OCI-LY3 (cell line): Measurements from ENCODE around the gene DR1.

ENCODE experiments used
- CTCF ChIP-seq: fragments of 200-600, 300-600 bp; sonication (generic); IDR thresholded peaks from 2 replicates; pipeline ENCODE4 v1.5.1; 2014; ENCODE audit warnings: antibody characterized with exemption, low read length, low read depth
- EZH2phosphoT487 ChIP-seq: fragments of 200-600 bp; shearing (Covaris generic); IDR thresholded peaks from 2 replicates; pipeline ENCODE4 v1.6.1; 2018; ENCODE audit warnings: antibody characterized with exemption, mixed run types, low read depth

DNA sequence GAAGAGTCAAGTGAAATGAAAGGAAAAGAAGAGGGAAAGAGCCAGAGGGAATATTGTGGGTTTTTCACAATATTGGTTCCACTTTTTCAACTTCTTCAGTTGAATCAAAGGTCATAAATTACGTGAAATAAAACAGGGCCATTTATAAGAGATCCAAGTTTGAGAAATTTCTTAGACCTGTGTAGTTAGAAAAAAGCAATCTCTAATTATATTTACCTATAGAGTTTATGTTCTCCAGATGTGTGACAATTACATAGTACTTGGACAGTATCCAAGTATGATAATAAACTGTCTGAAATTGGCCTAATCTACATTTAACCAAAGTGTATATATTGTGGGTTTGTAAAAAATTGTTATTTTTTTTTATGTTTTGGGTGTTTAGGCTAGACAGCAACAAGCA, 14.4 kb downstream of the DR1 start:
- TF ChIP-seq CTCF (no peak), EZH2phosphoT487 (no peak)
